NOMO-1 treated with DMSO at 0.1 percent for 48 hours (cell line): Measurements from ENCODE around the gene USP10.
"Not testable (repeated sequence)": the region's sequence is repeated elsewhere in the genome, so short reads cannot be mapped to it uniquely, and the experiment has no call there.

Experiments used
- DNase-seq: peaks from one replicate; lab custom pipeline; 2025; ENCODE audit not compliant: unreplicated experiment; lab: John Stamatoyannopoulos, UW

USP10 gene

DNA sequence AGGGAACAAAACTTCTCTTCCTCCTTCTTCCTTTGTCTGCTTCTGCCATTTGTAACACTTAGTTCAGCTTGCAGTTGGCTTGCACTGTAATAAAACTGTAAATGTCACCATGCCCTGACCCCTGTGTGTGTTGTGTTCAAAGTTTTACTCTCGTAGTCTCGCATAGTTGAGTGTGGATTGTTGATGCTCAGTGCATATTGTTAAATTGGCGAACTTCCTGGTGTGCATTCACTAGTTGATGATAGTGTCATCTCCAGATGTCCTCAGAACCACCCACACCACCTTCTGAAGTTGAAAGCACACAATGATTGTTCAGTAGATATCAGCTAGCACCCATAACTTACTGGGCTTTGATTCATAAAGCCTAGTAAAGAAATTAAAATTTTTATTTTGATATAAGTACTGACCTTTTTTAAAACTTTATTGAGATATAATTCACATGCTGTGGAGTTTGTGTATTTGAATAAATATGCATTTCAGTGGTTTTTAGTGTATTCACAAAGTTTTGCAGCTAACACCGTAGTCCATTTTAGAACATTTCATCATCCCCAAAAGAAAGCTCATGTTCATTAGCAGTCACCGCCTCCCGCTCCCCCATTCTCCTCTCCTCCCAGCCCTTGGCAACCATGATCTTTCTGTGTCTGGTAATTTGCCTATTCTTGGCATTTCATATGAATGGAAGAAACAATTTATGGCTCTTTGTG, 25.0 kb downstream of the USP10 start:
- DNase-seq, result no peak

DNA sequence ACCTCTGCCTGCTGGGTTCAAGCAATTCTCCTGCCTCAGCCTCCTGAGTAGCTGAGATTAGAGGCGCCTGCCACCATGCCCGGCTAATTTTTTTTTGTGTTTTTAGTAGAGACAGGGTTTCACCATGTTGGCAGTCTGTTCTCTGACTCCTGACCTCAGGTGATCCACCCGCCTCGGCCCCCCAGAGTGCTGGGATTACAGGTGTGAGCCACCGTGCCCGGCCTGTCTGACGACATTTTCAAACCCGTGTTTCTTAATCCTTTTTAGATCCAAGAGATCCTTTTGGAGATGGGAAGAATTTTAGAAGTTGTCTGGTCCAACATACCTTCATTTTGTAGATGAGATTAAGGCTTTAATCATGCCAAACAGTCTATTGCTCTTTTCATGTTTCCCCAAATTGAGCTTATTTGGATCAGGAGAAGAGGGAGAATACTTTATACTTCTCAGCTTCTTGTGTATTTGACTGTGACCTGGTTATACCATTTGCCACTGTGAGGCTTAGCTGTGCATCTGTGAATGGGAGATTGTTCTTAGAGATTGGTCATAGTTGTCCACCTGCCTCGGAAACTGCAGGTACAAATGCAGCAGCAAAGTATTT, 25.8 kb downstream of the USP10 start:
- DNase-seq, result no peak

DNA sequence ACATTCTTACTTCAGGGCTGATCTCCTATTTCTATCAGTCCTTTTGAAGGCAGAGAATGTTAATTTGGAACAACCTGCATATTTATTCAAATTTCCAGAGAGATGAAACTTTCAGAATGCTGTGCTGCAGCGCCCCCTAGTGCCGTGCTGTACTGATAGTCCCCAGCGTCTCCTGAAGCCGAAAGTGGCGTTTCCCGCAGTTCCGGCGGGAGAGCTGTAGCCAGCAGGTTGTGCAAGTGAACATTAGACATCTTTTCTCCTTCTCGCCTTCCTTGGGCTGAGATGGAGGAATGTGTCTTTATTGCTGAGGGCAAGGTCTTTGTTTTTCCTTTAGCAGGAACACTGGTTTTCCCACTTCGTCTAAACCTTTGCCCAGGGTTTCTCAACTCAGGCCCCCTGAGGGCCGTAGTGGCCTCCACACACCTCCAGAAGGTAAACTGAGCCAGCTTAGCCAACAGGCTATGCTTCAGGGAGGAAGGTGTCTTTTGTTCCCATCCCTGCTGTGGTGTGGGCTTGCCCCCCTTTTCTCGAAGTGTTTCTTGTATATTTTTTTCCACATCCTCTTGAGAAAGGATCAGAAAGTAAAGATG, 26.4 kb downstream of the USP10 start:
- peak; percentile 81 for DNase-seq

DNA sequence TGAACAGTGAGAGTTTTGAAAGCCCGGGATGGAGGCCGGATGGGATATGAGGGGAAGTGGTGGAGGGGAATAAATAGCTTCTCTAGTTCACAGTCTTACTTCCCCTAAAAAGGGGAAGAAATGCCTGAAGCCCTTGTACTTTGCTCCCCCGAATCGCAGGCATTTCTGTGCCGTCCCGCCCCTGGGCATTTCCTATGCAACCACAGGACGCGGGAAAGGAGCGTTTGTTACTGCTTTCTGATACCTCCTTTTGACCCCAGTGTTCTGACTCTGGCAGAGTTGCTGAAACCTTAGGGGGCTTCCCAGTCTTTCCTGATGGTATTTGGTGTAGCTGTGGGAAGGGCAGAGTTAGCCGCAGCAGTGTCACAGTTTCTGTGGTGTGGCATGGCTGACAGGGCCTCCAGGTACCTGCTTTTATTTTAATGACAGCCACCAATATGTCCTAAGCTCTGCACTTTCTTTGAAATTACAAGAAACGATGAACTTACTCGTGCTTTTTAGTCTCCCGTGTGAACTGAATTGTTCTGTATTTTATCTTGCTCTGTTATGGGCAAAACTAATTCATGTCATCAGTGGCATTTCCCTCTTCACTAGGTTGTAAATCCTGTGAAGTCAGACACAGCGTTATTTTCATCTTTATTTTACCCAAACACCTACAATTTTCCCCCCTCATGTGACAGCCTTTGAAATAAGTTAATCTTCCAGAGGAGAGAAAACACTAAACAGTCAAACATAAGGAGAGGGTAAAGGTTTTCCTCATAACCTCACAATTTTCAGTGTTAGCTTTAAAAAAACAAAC, 27.1 kb downstream of the USP10 start:
- DNase-seq, result peak; percentile 92

DNA sequence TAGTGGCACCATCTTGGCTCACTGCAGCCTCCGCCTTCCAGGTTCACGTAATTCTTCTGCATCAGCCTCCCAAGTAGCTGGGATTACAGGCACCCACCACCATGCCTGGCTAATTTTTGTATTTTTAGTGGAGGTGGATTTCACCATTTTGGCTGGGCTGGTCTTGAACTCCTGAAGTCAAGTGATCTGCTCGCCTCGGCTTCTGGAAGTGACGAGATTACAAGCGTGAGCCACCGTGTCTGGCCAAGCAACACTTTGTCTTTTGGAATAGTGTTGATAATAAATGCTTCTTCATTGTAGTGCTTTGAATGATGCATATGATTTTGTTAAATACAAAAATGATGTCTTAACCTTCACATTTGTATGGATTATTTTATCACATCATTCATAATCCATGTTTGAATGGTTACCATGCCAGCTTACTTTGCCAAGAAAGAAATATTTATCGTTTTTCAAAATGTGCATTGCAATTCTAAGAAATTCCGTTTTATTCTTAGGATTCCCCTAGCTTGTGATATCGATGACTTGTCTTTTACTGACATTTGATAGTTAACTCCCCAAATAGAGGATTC, 29.1 kb downstream of the USP10 start:
- no peak for DNase-seq

DNA sequence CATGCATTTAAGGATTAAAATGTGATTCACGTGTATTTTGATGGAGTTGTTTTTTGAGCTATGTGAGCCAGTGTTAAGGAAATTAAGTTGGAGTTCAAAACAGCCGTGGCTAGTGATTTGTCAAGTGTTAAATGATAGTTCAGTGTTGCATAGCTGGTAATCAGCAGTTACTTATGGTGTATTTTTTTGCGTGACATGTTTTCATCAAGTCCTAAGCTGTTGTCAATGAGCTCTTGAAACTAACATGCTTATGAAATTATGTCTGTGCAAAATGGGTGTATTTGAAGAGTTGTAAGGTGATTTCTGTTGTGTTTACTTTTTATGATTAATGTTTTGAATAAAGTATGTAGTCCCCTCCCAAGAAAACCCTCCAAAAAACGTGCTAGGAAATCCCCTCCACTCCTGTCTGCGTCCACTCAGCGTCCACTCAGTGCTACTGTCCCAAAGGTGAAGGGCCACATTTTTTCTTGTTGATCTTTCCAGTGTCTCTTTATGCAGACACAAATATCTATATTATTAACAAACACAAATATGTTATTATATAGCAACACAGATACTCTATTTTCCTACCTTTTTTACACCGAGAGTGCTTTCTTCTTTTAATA, 30.0 kb downstream of the USP10 start:
- no peak for DNase-seq

DNA sequence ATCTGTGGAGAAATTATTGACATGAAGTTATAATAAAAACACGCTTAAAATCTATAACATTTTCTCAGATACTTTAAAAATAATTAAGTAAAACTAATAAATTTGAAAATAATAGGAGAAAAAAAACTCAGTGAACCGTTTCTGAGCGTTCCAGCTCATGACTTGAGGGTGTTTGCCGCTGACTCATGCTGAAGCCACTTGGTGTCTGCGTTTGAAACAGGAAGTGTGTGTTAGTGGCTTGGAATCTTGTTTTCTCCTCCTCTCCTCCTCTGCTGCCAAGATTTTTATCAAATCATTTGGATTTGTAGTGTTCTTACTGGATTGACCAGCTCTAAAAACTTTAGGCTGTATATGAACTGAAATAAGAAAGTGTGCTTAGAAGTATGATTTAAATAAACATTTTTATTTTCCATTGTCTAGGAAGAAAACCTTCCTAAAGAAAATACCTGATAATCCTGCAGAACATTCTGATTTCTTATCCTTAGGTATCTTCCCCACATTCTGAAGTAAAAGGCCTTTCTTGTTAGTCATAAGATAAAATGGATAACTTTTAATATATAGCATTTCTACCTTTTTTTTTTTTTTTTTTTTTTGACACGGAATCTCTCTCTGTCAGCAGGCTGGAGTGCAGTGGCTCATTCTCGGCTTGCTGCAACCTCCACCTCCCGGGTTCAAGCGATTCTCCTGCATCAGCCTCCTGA, 30.8 kb downstream of the USP10 start:
- peak; percentile 81 for DNase-seq

DNA sequence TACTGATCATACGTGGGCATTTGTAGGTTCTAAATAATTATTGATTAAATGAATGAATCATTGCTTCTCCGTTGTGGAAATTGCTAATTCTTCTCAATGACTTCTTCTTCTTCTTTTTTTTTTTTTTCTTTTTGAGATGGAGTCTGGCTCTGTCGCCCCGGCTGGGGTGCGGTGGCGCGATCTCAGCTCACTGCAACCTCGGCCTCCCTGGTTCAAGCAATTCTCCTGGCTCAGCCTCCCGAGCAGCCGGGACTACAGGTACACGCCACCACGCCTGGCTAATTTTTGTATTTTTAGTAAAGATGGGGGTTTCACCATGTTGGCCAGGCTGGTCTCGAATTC, 32.5 kb downstream of the USP10 start:
- not testable (repeated sequence) for DNase-seq

DNA sequence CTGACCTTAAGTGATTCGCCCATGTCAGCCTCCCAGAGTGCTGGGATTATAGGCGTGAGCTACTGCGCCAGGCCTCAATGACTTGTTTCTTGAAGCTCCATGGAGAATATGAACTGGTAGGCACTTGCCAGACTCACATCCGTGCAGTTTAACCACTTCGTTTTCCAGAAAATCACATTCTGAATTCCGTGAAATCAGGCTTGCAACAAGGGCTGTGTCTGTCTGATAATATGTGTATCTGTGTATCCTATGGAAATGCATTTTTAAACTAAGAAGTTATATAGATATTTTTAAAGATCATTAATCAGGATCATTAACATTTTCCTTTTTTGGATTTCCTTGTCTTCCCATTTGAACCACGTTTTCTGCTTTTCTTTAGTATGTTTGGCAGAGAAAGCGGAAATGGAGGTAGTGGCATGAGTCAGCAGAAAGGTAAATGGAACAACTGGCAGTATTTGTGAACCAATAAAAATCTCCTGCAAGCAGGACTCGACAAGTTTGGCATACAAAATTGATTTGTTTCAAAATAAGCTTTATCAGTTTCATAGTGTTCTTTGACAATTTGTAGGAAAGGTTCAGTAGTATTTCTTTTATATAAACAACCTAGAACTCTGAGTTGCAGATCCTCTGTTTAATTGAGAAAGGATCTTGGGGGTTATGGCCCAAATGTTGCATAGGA, 33.0 kb downstream of the USP10 start:
- DNase-seq, result no peak

DNA sequence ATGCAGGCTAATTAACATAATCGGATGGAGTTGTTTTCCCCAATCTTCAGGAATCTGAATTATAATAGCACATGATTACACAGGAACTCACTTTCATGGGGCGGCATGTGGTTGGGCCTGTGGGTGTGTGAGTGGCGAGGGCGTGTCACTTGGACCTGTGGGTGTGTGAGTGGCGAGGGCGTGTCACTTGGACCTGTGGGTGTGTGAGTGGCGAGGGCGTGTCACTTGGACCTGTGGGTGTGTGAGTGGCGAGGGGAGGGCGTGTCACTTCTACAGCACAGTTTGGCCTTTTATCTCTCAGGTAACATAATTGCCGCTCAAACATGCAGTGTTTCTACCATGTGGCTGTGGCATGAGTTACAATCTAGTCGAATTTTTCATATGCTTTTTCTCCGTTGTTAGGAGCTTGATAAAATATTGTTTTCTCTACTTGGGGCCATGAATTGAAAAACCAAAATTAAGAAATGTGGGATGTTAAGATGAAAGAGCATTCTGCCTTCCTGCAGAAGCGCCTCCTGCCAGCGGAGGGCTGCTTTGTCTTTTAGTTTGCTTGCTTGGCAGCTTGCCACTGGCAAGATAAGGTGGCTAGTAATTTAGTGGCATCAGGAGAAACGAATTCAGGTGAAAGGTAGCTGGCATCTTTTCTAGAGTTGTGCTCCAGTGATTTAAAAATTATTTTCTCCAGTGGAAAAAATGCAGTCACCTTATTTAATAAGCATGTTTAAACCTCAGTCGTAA, 36.2 kb downstream of the USP10 start:
- DNase-seq, result no peak

DNA sequence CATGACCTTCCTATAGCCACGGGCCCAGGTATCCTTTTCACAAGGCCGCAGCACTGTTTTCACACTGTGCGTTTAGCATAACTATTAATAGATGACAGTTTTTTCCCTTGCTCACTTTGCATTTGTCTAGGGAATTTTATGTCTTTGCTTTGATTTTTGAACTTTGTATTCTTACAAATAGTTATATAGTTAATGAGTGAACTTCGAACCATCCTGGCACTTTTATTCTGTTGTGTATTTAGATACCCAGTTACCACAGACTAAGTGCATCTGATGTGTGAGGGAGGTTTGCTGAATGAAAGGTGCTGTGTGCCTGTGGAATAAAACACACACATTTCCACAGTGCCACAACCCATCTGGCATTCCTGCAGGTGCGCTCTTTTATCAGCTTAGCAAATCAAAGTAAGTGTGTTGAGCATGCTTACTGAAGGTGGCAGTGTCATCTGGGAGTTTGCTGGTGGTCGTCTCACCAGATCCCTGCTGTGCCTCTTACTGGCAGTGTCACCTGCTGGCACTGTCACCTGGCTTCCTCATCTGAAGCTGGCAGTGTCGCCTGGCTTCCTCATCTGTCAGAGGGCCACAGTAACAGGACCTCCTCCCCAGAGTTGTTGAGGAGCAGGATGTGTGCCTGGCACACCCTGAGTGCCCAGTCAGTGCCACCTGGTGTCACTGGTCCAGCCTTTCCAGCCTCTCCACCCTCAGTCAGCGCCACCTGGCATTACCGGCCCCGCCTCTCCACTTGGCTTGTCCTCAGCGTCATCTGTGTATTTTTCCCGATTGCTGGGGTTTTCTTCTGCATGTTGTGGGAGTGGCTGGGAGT, 37.6 kb downstream of the USP10 start:
- no peak for DNase-seq

DNA sequence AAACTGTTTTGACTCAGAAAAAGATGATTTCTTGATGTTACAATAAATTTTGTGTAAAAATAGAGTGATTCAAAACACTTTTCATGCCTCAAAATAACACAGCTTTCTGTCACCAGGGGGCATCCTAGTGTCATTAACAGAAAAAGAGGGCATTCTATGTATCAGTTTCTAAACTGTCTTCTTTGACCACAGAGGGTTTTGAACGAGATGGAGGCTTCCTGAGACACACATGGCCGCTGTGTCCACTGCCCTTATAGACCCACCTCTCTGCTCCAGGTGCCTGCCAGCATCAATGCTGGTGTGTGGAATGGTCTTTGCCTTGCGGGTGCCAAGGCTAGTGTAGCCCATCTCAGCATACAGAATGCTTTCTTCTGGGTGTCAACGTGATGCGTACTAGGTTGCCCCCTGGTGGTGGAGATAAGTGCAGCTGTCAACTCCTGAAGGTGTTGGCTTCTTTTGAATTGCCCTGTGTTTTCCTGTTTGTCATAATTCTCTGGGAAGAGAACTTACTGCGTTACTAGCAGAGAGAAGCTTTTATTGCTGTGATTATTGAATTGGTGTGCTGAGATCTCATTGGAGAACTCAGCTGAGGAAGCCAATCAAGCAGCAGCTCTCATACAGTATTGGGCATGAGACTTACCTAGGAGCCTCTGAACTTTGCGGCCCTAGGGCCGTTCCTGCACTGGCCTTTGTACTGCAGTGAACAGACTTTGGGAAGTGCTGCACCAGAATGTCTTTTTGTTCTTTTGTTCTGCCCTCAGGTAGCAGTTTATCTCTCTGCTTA, 38.6 kb downstream of the USP10 start:
- DNase-seq, result peak; percentile 72

DNA sequence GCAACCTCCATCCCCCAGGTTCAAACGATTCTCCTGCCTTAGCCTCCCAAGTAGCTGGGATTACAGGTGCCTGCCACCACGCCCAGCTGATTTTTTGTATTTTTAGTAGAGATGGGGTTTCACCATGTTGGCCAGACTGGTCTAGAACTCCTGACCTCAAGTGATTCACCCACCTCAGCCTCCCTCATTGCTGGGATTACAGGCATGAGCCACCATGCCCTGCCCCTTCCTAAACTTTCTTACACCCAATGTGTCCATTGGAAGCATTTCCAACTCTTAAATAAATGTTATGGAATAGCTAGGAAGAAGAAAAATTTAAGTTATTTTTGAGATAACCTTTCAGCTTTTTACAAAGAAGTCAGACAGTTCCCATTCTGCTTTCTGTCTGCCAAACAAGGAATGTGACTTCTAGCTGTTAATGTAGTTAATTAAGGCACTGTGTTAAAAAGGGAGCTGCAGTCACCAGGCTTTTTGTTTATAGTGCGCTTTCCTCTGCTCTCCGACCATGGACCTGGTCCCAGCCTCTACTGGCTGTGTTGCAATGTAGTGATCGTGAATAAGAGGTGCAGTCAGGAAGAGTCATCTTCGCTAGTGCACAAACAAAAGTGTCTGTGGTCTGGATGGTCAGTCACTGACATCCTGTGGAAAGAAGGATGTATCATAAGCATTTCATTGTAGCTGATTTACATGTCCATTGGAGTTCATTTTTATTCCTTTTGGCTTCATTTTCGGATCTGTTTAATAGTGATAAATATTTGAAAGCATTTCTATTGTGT, 39.7 kb downstream of the USP10 start:
- peak; percentile 76 for DNase-seq

DNA sequence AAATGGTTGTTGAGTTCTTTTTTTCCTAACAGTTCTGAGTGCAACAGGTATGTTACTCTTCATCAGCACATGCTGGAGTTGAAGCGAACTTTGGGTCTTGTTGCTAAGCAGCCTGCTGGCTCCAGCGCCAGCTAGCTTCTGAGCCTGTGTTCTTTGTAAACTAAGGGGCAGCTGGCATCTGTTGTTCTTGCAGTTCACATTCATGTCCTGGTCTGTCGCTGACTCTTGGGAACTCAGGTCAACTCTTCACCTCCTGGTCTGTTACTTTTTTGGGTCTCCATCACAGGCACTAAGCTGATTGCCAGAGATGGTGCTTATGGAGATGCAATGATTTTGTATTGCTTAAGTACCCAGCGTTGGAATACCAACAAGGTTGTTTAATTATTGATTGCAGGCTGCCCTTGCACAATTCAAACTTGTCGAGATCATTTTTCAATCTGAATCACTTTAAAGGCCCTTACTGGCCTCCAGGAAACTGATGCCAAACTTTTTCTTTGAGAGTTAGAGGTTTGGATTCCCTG, 40.9 kb downstream of the USP10 start:
- DNase-seq, result no peak

DNA sequence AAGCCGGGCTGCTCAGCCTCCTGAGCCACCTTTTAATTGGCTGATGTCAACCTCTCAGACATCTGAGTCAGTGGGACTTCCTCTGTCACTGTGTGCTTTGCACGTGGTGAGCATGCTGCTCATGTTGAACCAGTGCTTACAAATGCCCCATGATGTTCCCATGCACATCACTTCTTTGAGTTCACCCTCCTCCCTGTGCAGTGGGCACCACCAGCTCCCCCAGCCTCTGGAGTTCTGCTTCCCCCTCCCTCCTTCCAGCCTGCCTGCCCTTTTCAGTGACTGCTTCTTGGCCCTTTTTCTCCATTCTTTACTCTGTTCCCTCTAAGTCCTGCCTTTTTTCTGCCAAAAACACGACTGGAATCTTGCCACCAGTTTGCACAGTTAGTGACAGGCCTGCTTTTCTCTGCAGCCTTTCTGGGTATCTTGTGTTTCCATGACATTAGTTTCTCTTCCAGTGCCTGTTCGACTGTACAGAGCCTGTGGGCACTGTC, 41.6 kb downstream of the USP10 start:
- no peak for DNase-seq

DNA sequence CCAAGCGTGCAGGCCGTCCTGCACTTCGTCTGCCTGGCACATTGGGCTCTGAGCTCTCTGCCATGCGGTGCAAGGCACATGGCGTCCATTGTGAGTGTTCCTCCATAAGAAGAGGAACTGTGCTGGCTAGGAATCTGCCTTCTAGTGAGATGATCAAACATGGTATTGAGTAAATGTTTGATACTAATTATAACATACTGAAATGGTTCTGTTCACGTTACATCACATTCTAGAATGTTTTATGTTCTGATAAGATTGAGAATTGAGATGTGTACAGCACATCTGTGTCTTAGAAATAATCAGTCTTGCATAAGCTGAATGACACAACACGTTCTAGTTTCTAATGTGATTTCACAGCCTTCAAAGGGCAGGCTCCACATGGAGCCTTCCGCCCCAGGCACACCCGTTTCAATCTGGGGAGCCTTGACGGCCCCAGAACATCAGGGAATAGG, 42.9 kb downstream of the USP10 start:
- DNase-seq, result peak; percentile 55
